Activated T-helper 2 cell treated with anti-CD3 and anti-CD28 coated beads, Interferon-gamma antibody, Interleukin-2, Interleukin-4, amounts not matched to agents 10 μg/mL and 5 μg/mL and 100 μg/mL, durations not matched to agents 14 hours and 24 hours and 36 hours (primary cell): ENCODE data around the gene ASB18. TPM values are rescaled to one million over a fixed set of nuclear protein-coding genes. Genes with fewer than 3 reads are reported as not detected.

Experiments used
- DNase-seq: peaks from one replicate; pipeline ENCODE4 v3.0.0; 2021; ENCODE audit warnings: low spot score
- H3K27ac Mint-ChIP-seq: one replicate; pipeline ENCODE4 v1.8.0; 2021; ENCODE audit warnings: mixed read lengths
- H3K27me3 Mint-ChIP-seq: one replicate; pipeline ENCODE4 v1.8.0; 2021; ENCODE audit warnings: low read depth, mixed read lengths
- H3K36me3 Mint-ChIP-seq: one replicate; pipeline ENCODE4 v1.8.0; 2021; ENCODE audit warnings: low read depth, mixed read lengths
- H3K4me1 Mint-ChIP-seq: one replicate; pipeline ENCODE4 v1.8.0; 2021; ENCODE audit warnings: low read depth, mixed read lengths
- H3K4me3 Mint-ChIP-seq: one replicate; pipeline ENCODE4 v1.8.0; 2021; ENCODE audit warnings: low read depth, mild to moderate bottlenecking, moderate library complexity, mixed read lengths
- H3K9me3 Mint-ChIP-seq: one replicate; pipeline ENCODE4 v1.8.0; 2021; ENCODE audit warnings: mixed read lengths
- intact Hi-C: fragments of 100-400 bp; cut with micrococcal nuclease; formaldehyde crosslinking; loops from one replicate; pipeline ENCODE4 v1.15.1; 2023
- total RNA-seq: library from RNA; stranded (reverse); gene quantifications from 2 replicates; pipeline ENCODE4 v1.2.3, GENCODE V29; 2022

Gene ASB18
- total RNA-seq, 1 donor from 2014 or later = not detected

- H3K9me3 Mint-ChIP-seq = peaks cover 13% of the 10 kb centered on the region
- H3K27ac Mint-ChIP-seq = no peak overlapping the region
- H3K27me3 Mint-ChIP-seq = no peaks in the 10 kb centered on the region
- intact Hi-C loops = no loop called here
- no peaks in the 10 kb centered on the region for H3K4me1 Mint-ChIP-seq
- no peaks in the 10 kb centered on the region for H3K36me3 Mint-ChIP-seq
- no peak for DNase-seq
- H3K4me3 Mint-ChIP-seq = no peak overlapping the region
Measured at GRCh38 chr2:236229186-236229585, 35.0 kb downstream of the ASB18 start.

GRCh38 chr2:236223675-236224074, 40.5 kb downstream of the ASB18 start:
- H3K27ac Mint-ChIP-seq = no peak overlapping the region
- no peaks in the 10 kb centered on the region for H3K27me3 Mint-ChIP-seq
- H3K4me3 Mint-ChIP-seq = no peak overlapping the region
- no peak for DNase-seq
- H3K36me3 Mint-ChIP-seq = no peaks in the 10 kb centered on the region
- intact Hi-C loops = no loop called here
- H3K9me3 Mint-ChIP-seq = peaks cover 5% of the 10 kb centered on the region
- H3K4me1 Mint-ChIP-seq = no peaks in the 10 kb centered on the region

- intact Hi-C loops = no loop called here
- Mint-ChIP-seq H3K9me3 (no peaks in the 10 kb centered on the region), H3K4me3 (no peak overlapping the region), H3K36me3 (no peaks in the 10 kb centered on the region), H3K27ac (no peak overlapping the region), H3K4me1 (no peaks in the 10 kb centered on the region), H3K27me3 (no peaks in the 10 kb centered on the region)
- no peak for DNase-seq
Measured at GRCh38 chr2:236221798-236222197, 42.4 kb downstream of the ASB18 start.

GRCh38 chr2:236219411-236219810, 44.8 kb downstream of the ASB18 start:
- H3K27me3 Mint-ChIP-seq = no peaks in the 10 kb centered on the region
- no peaks in the 10 kb centered on the region for H3K9me3 Mint-ChIP-seq
- no peak overlapping the region for H3K27ac Mint-ChIP-seq
- no peaks in the 10 kb centered on the region for H3K36me3 Mint-ChIP-seq
- H3K4me1 Mint-ChIP-seq = no peaks in the 10 kb centered on the region
- H3K4me3 Mint-ChIP-seq = no peak overlapping the region
- DNase-seq = no peak
- intact Hi-C loops = no loop called here

- intact Hi-C loops = no loop called here
- Mint-ChIP-seq H3K9me3 (no peaks in the 10 kb centered on the region), H3K4me3 (no peak overlapping the region), H3K36me3 (no peaks in the 10 kb centered on the region), H3K27ac (no peak overlapping the region), H3K27me3 (peaks cover 4% of the 10 kb centered on the region), H3K4me1 (no peaks in the 10 kb centered on the region)
- DNase-seq = no peak
Measured at GRCh38 chr2:236217926-236218325, 46.3 kb downstream of the ASB18 start.

- Mint-ChIP-seq H3K4me3 (no peak overlapping the region), H3K9me3 (no peaks in the 10 kb centered on the region), H3K27ac (no peak overlapping the region), H3K4me1 (no peaks in the 10 kb centered on the region), H3K27me3 (peaks cover 4% of the 10 kb centered on the region), H3K36me3 (no peaks in the 10 kb centered on the region)
- no peak for DNase-seq
- intact Hi-C loops = no loop called here
Measured at GRCh38 chr2:236216711-236217110, 47.5 kb downstream of the ASB18 start.

- Mint-ChIP-seq H3K4me1 (no peaks in the 10 kb centered on the region), H3K4me3 (no peak overlapping the region), H3K36me3 (no peaks in the 10 kb centered on the region), H3K27me3 (peaks cover 4% of the 10 kb centered on the region), H3K9me3 (no peaks in the 10 kb centered on the region), H3K27ac (no peak overlapping the region)
- intact Hi-C loops = no loop called here
- no peak for DNase-seq
Measured at GRCh38 chr2:236215761-236216333, 48.4 kb downstream of the ASB18 start.

- intact Hi-C loops = no loop called here
- H3K27ac Mint-ChIP-seq = no peak overlapping the region
Measured at GRCh38 chr2:236215196-236215595, 49.0 kb downstream of the ASB18 start.

GRCh38 chr2:236214376-236214995, 49.7 kb downstream of the ASB18 start:
- Mint-ChIP-seq H3K27ac (no peak overlapping the region), H3K4me1 (no peaks in the 10 kb centered on the region), H3K9me3 (no peaks in the 10 kb centered on the region), H3K27me3 (peaks cover 4% of the 10 kb centered on the region), H3K36me3 (no peaks in the 10 kb centered on the region), H3K4me3 (no peak overlapping the region)
- DNase-seq = no peak
- intact Hi-C loops = no loop called here

More at GRCh38 chr2:236215196-236215595, 49.0 kb downstream of the ASB18 start:
- H3K27me3 Mint-ChIP-seq = peaks cover 4% of the 10 kb centered on the region
- H3K9me3 Mint-ChIP-seq = no peaks in the 10 kb centered on the region
- H3K36me3 Mint-ChIP-seq = no peaks in the 10 kb centered on the region
- no peak overlapping the region for H3K4me3 Mint-ChIP-seq
- no peaks in the 10 kb centered on the region for H3K4me1 Mint-ChIP-seq
- DNase-seq = no peak

GRCh38 chr2:236211296-236211695, 52.9 kb downstream of the ASB18 start:
- intact Hi-C loops = no loop called here
- no peak for DNase-seq
- Mint-ChIP-seq H3K36me3 (no peaks in the 10 kb centered on the region), H3K9me3 (no peaks in the 10 kb centered on the region), H3K4me1 (no peaks in the 10 kb centered on the region), H3K27ac (no peak overlapping the region), H3K27me3 (peaks cover 4% of the 10 kb centered on the region), H3K4me3 (no peak overlapping the region)

- intact Hi-C loops = no loop called here
- no peaks in the 10 kb centered on the region for H3K9me3 Mint-ChIP-seq
- no peaks in the 10 kb centered on the region for H3K36me3 Mint-ChIP-seq
- DNase-seq = no peak
- H3K4me1 Mint-ChIP-seq = no peaks in the 10 kb centered on the region
- no peak overlapping the region for H3K27ac Mint-ChIP-seq
- peaks cover 4% of the 10 kb centered on the region for H3K27me3 Mint-ChIP-seq
- H3K4me3 Mint-ChIP-seq = no peak overlapping the region
Measured at GRCh38 chr2:236210536-236210935, 53.7 kb downstream of the ASB18 start.

- Mint-ChIP-seq H3K27ac (no peak overlapping the region), H3K27me3 (peaks cover 4% of the 10 kb centered on the region), H3K4me3 (no peak overlapping the region), H3K4me1 (no peaks in the 10 kb centered on the region), H3K36me3 (no peaks in the 10 kb centered on the region), H3K9me3 (no peaks in the 10 kb centered on the region)
- DNase-seq = no peak
- intact Hi-C loops = no loop called here
Measured at GRCh38 chr2:236209996-236210395, 54.2 kb downstream of the ASB18 start.

- H3K4me3 Mint-ChIP-seq = no peak overlapping the region
- H3K27me3 Mint-ChIP-seq = peaks cover 4% of the 10 kb centered on the region
- DNase-seq = no peak
- no peak overlapping the region for H3K27ac Mint-ChIP-seq
- intact Hi-C loops = no loop called here
- H3K36me3 Mint-ChIP-seq = no peaks in the 10 kb centered on the region
- H3K4me1 Mint-ChIP-seq = no peaks in the 10 kb centered on the region
- H3K9me3 Mint-ChIP-seq = no peaks in the 10 kb centered on the region
Measured at GRCh38 chr2:236209535-236209934, 54.7 kb downstream of the ASB18 start.
